GM23338 (cell line): ENCODE measurements around the gene XDH.

Experiments used
- CREB1 ChIP-seq: fragments of 250-450 bp; sonication (Bioruptor Pico); IDR thresholded peaks from 2 replicates; pipeline ENCODE4 v1.5.0; 2020; ENCODE audit warnings: low read depth, mild to moderate bottlenecking, moderate library complexity
- EZH2 ChIP-seq: fragments of 200-600 bp; sonication (generic); IDR thresholded peaks from one replicate; pipeline ENCODE4 v1.8.0; 2017; ENCODE audit warnings: antibody characterized with exemption, mild to moderate bottlenecking, low read depth; ENCODE audit not compliant: unreplicated experiment
- EZH2phosphoT487 ChIP-seq: fragments of 200-600 bp; sonication (generic); IDR thresholded peaks from one replicate; pipeline ENCODE4 v1.8.1; 2018; ENCODE audit warnings: antibody characterized with exemption; ENCODE audit not compliant: unreplicated experiment
- JUNB ChIP-seq: IDR thresholded peaks from one replicate; pipeline ENCODE4 v1.6.1; 2016; ENCODE audit warnings: antibody characterized with exemption; ENCODE audit not compliant: unreplicated experiment
- NANOG ChIP-seq: IDR thresholded peaks from 2 replicates; pipeline ENCODE4 v1.6.1; 2016; ENCODE audit warnings: antibody characterized with exemption, borderline replicate concordance
- POLR2AphosphoS5 ChIP-seq: IDR thresholded peaks from 2 replicates; pipeline ENCODE4 v1.6.1; 2016; ENCODE audit warnings: antibody characterized with exemption, low read depth
- TF ChIP-seq, protein P1 (sequence below), 2 experiments: fragments of 200-600 bp in 1 of 2; sonication (generic) in 1 of 2; conservative IDR thresholded peaks; 2 replicates each; pipeline versions ENCODE4 v1.5.1 to v1.6.1; 2016 to 2017; ENCODE audit warnings: antibody characterized with exemption in 2 of 2, low read depth in 2 of 2, mild to moderate bottlenecking in 2 of 2, moderate library complexity in 1 of 2
- TF ChIP-seq, protein P2 (sequence below): IDR thresholded peaks from one replicate; pipeline ENCODE4 v1.6.1; 2018; ENCODE audit warnings: antibody characterized with exemption; ENCODE audit not compliant: unreplicated experiment
- TF ChIP-seq, protein P3 (sequence below): IDR thresholded peaks from 2 replicates; pipeline ENCODE4 v1.6.1; 2016; ENCODE audit warnings: antibody characterized with exemption

DNA sequence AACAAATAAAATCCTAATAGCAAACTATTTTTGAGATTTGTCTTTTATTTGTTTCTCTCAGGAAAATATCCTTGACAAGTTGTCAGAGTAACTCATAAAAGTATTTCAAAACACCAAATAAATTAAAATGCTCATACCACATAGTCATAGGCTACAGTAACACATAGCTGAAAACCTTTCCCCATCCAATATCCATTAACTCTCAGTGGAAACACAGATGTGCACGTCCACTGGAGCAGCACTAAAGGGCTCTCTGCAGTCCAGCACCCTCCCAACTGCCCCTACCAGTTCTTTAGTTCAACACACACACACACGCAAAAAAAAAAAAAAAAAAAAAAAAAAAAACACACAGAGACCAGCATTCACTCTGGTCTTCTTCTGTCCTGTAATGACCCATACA lies 879 bp upstream of the XDH start:
- no peak for TF ChIP-seq JUNB
- TF ChIP-seq EZH2, result no peak
- TF ChIP-seq, protein P1, sequence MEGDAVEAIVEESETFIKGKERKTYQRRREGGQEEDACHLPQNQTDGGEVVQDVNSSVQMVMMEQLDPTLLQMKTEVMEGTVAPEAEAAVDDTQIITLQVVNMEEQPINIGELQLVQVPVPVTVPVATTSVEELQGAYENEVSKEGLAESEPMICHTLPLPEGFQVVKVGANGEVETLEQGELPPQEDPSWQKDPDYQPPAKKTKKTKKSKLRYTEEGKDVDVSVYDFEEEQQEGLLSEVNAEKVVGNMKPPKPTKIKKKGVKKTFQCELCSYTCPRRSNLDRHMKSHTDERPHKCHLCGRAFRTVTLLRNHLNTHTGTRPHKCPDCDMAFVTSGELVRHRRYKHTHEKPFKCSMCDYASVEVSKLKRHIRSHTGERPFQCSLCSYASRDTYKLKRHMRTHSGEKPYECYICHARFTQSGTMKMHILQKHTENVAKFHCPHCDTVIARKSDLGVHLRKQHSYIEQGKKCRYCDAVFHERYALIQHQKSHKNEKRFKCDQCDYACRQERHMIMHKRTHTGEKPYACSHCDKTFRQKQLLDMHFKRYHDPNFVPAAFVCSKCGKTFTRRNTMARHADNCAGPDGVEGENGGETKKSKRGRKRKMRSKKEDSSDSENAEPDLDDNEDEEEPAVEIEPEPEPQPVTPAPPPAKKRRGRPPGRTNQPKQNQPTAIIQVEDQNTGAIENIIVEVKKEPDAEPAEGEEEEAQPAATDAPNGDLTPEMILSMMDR (conservative IDR thresholded peaks at IDR 0.05; ENCODE audit: low read depth in 2 of 2), result no peak
- TF ChIP-seq NANOG, result no peak
- TF ChIP-seq, protein P2, sequence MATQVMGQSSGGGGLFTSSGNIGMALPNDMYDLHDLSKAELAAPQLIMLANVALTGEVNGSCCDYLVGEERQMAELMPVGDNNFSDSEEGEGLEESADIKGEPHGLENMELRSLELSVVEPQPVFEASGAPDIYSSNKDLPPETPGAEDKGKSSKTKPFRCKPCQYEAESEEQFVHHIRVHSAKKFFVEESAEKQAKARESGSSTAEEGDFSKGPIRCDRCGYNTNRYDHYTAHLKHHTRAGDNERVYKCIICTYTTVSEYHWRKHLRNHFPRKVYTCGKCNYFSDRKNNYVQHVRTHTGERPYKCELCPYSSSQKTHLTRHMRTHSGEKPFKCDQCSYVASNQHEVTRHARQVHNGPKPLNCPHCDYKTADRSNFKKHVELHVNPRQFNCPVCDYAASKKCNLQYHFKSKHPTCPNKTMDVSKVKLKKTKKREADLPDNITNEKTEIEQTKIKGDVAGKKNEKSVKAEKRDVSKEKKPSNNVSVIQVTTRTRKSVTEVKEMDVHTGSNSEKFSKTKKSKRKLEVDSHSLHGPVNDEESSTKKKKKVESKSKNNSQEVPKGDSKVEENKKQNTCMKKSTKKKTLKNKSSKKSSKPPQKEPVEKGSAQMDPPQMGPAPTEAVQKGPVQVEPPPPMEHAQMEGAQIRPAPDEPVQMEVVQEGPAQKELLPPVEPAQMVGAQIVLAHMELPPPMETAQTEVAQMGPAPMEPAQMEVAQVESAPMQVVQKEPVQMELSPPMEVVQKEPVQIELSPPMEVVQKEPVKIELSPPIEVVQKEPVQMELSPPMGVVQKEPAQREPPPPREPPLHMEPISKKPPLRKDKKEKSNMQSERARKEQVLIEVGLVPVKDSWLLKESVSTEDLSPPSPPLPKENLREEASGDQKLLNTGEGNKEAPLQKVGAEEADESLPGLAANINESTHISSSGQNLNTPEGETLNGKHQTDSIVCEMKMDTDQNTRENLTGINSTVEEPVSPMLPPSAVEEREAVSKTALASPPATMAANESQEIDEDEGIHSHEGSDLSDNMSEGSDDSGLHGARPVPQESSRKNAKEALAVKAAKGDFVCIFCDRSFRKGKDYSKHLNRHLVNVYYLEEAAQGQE, result no peak
- TF ChIP-seq, protein P3, sequence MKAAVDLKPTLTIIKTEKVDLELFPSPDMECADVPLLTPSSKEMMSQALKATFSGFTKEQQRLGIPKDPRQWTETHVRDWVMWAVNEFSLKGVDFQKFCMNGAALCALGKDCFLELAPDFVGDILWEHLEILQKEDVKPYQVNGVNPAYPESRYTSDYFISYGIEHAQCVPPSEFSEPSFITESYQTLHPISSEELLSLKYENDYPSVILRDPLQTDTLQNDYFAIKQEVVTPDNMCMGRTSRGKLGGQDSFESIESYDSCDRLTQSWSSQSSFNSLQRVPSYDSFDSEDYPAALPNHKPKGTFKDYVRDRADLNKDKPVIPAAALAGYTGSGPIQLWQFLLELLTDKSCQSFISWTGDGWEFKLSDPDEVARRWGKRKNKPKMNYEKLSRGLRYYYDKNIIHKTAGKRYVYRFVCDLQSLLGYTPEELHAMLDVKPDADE, result no peak
- TF ChIP-seq EZH2phosphoT487, result no peak
- TF ChIP-seq POLR2AphosphoS5, result no peak
- TF ChIP-seq CREB1, result no peak
